ENCODE measurements around the gene ST7.

DNA sequence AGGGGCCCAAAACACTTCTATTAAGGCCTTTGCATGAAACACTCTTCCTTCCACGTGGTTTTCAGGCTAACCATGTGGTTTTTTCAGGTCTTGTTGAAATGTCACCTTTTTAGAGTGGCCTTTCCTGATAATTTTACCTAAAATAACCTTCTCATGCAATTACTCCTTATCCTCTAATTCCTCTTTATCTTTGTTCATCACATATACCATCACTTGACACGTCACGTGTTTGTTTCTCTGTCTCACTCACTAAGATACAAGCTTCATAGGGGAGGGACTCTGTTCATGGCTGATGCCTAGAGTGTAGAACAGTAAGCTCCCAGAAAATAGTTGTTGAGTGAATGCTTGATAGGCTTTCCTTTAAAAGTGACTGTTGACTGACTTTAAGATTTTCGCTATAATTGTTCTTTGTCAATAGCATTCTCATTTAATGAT, 63.7 kb downstream of the ST7 start:
- TF ChIP-seq POLR2A (IDR thresholded peaks at IDR 0.05; ENCODE audit: low read depth, low read length) = no peak
- TF ChIP-seq, protein P1, sequence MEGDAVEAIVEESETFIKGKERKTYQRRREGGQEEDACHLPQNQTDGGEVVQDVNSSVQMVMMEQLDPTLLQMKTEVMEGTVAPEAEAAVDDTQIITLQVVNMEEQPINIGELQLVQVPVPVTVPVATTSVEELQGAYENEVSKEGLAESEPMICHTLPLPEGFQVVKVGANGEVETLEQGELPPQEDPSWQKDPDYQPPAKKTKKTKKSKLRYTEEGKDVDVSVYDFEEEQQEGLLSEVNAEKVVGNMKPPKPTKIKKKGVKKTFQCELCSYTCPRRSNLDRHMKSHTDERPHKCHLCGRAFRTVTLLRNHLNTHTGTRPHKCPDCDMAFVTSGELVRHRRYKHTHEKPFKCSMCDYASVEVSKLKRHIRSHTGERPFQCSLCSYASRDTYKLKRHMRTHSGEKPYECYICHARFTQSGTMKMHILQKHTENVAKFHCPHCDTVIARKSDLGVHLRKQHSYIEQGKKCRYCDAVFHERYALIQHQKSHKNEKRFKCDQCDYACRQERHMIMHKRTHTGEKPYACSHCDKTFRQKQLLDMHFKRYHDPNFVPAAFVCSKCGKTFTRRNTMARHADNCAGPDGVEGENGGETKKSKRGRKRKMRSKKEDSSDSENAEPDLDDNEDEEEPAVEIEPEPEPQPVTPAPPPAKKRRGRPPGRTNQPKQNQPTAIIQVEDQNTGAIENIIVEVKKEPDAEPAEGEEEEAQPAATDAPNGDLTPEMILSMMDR (IDR thresholded peaks at IDR 0.05; ENCODE audit: extremely low read depth in 1 of 2, insufficient read depth in 1 of 2, low read depth in 1 of 2, low read length in 2 of 2) = no peak
- no peak for TF ChIP-seq POLR2AphosphoS5 (IDR thresholded peaks at IDR 0.05; ENCODE audit: insufficient read depth, low read depth, low read length)
- TF ChIP-seq GATA2 (IDR thresholded peaks at IDR 0.05; ENCODE audit: insufficient read depth, insufficient read length, low read depth, low read length) = no peak
- no peak for TF ChIP-seq MYC (IDR thresholded peaks at IDR 0.05; ENCODE audit: low read depth, low read length)

Data from endothelial cell of umbilical vein (primary cell).